HepG2 (cell line): Measurements from ENCODE around the gene MATR3.
A peak's percentile ranks its signal among the peaks of the same experiment; 100 is the strongest.

Experiments
- KLF12 ChIP-seq: sonication (generic); formaldehyde crosslinking; IDR thresholded peaks from 2 replicates; pipeline ENCODE4 v1.4.0; 2020; ENCODE audit warnings: missing genetic modification reagents, borderline replicate concordance
- MTF1 ChIP-seq: sonication (generic); formaldehyde crosslinking; IDR thresholded peaks from 2 replicates; pipeline ENCODE4 v1.5.0; 2020; ENCODE audit warnings: missing genetic modification reagents
- NR3C1 ChIP-seq: sonication (generic); formaldehyde crosslinking; IDR thresholded peaks from 2 replicates; pipeline ENCODE4 v1.4.0; 2020; ENCODE audit warnings: missing genetic modification reagents
- POLR2A ChIP-seq, 2 experiments: IDR thresholded peaks; 2 replicates each; pipeline ENCODE4 v1.6.1; 2011; ENCODE audit warnings: low read depth in 2 of 2, low read length in 2 of 2, mild to moderate bottlenecking in 1 of 2, moderate library complexity in 1 of 2; ENCODE audit not compliant: insufficient read depth in 1 of 2
- SAFB2 ChIP-seq: sonication (generic); formaldehyde crosslinking; IDR thresholded peaks from 2 replicates; pipeline ENCODE4 v1.5.1; 2020; ENCODE audit warnings: missing genetic modification reagents, low read depth, mild to moderate bottlenecking, borderline replicate concordance
- SMARCE1 ChIP-seq: fragments of 450-650 bp; IDR thresholded peaks from 2 replicates; pipeline ENCODE4 v1.6.1; 2017; ENCODE audit warnings: borderline replicate concordance
- ZBTB21 ChIP-seq: sonication (generic); formaldehyde crosslinking; IDR thresholded peaks from 2 replicates; pipeline ENCODE4 v1.4.0; 2020; ENCODE audit warnings: missing genetic modification reagents
- ZBTB7A ChIP-seq: sonication (generic); formaldehyde crosslinking; IDR thresholded peaks from 2 replicates; pipeline ENCODE4 v1.8.0; 2022; ENCODE audit warnings: mild to moderate bottlenecking, missing genetic modification reagents
- TF ChIP-seq, protein P1 (sequence below), 2 experiments: IDR thresholded peaks; 2 replicates each; pipeline ENCODE4 v1.6.1; 2011 to 2012; ENCODE audit warnings: low read length in 2 of 2, borderline replicate concordance in 1 of 2, low read depth in 1 of 2, mild to moderate bottlenecking in 1 of 2, moderate library complexity in 1 of 2

DNA sequence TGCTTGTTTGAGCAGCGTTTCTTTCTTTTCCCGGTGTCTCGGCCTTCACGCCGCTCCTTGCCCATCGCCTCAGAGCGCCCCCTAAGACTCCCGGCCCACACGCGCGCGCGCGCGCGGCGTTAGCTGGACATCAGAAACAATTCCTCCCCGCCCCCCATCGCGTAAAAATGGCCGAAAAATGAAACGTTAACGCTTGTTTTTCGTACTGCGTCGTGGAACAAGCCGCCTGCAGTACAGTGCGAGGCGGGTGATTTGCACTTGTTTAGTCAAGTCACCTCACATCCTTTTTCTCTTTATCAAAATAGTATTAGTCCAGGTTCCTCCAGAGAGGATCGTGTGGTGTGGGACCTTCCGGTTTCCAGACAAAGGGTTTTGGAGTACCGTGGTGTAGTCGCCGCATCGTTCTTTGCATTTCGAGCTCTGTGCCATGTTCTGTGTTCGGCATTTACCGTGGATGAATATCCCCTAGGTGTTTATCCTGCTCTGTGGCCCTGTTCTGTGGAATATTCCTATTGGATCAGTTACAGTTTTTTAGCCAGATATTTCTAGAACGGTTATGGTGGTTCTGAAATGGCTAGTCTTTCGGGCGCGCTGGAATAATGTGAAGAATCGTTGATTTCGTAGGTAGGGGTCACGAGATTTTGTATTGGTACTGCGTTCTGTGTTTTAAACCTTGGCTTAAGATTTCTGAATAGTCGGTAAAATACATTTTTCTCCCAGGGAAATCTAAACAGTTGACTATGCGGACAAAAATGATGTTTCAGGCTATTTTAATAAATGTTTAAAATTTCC lies 1.0 kb downstream of the MATR3 start:
- TF ChIP-seq ZBTB7A (no peak), SMARCE1 (no peak), ZBTB21 (CRISPR knock-in tag) (no peak), KLF12 (CRISPR knock-in tag) (no peak), MTF1 (CRISPR knock-in tag) (no peak), SAFB2 (CRISPR knock-in tag) (no peak), NR3C1 (CRISPR knock-in tag) (no peak), POLR2A (IDR thresholded peaks at IDR 0.05; ENCODE audit: insufficient read depth in 1 of 2, low read depth in 2 of 2, low read length in 2 of 2) (peak in 1 of 2 experiments; percentile 36; a peak in 1 of 4 replicates)
- TF ChIP-seq, protein P1, sequence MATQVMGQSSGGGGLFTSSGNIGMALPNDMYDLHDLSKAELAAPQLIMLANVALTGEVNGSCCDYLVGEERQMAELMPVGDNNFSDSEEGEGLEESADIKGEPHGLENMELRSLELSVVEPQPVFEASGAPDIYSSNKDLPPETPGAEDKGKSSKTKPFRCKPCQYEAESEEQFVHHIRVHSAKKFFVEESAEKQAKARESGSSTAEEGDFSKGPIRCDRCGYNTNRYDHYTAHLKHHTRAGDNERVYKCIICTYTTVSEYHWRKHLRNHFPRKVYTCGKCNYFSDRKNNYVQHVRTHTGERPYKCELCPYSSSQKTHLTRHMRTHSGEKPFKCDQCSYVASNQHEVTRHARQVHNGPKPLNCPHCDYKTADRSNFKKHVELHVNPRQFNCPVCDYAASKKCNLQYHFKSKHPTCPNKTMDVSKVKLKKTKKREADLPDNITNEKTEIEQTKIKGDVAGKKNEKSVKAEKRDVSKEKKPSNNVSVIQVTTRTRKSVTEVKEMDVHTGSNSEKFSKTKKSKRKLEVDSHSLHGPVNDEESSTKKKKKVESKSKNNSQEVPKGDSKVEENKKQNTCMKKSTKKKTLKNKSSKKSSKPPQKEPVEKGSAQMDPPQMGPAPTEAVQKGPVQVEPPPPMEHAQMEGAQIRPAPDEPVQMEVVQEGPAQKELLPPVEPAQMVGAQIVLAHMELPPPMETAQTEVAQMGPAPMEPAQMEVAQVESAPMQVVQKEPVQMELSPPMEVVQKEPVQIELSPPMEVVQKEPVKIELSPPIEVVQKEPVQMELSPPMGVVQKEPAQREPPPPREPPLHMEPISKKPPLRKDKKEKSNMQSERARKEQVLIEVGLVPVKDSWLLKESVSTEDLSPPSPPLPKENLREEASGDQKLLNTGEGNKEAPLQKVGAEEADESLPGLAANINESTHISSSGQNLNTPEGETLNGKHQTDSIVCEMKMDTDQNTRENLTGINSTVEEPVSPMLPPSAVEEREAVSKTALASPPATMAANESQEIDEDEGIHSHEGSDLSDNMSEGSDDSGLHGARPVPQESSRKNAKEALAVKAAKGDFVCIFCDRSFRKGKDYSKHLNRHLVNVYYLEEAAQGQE (IDR thresholded peaks at IDR 0.05; ENCODE audit: borderline replicate concordance in 1 of 2, low read depth in 1 of 2, low read length in 2 of 2): 0 out of 4 replicates have a peak, but pooled peaks of 1 of the 2 experiments have one; percentile 8
